Body of pancreas (tissue), 4 donors: ENCODE results near the gene MED22.

Experiments
- POLR2A ChIP-seq, 3 donors: fragments of 450-650 bp; IDR thresholded peaks; one replicate each; pipeline ENCODE4 v1.6.1; 2016; ENCODE audit warnings: antibody characterized with exemption in 3 of 3, mild to moderate bottlenecking in 2 of 3
- TF ChIP-seq, protein P1 (sequence below), 7 experiments: fragments of 450-650 bp in 4 of 7; fragments of 200-600 bp in 3 of 7; sonication (generic) in 3 of 7; IDR thresholded peaks; one replicate each; pipeline ENCODE4 v1.5.1; 2016 to 2019; ENCODE audit warnings: antibody characterized with exemption in 7 of 7

DNA sequence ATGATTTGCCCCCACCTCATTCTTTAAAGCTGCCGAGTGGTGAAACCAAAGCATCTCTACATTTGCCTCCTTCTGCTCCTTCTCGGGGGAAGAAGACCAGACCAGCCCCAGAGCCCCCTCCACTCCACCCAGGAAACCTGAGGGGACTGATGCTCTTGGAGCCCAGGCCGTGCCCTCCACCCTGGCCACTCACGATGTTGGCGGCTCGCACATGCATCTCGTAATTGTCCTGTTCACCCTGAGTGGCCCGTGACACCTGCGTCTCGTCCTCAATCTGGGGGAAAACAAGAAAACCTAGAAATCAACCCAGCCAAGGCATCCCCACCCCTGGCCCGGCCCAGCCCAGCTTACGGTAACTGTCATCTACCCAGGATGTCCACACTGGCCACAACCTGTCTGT is 3.0 kb downstream of the MED22 start:
- TF ChIP-seq, protein P1, sequence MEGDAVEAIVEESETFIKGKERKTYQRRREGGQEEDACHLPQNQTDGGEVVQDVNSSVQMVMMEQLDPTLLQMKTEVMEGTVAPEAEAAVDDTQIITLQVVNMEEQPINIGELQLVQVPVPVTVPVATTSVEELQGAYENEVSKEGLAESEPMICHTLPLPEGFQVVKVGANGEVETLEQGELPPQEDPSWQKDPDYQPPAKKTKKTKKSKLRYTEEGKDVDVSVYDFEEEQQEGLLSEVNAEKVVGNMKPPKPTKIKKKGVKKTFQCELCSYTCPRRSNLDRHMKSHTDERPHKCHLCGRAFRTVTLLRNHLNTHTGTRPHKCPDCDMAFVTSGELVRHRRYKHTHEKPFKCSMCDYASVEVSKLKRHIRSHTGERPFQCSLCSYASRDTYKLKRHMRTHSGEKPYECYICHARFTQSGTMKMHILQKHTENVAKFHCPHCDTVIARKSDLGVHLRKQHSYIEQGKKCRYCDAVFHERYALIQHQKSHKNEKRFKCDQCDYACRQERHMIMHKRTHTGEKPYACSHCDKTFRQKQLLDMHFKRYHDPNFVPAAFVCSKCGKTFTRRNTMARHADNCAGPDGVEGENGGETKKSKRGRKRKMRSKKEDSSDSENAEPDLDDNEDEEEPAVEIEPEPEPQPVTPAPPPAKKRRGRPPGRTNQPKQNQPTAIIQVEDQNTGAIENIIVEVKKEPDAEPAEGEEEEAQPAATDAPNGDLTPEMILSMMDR (IDR thresholded peaks at IDR 0.05) = no peak
- no peak for TF ChIP-seq POLR2A (IDR thresholded peaks at IDR 0.05)
